GM19035 (cell line): ENCODE results near the gene OAF.

Experiments
- ATAC-seq: cut with Tn5 transposase; IDR thresholded peaks from one replicate; pipeline ENCODE4 v1.9.1; 2021; ENCODE audit not compliant: unreplicated experiment

Gene OAF

GRCh38 chr11:120201653-120202052 lies 9.2 kb upstream of the OAF start:
- ATAC-seq = no peak

GRCh38 chr11:120203626-120204025 lies 7.2 kb upstream of the OAF start:
- ATAC-seq = no peak

GRCh38 chr11:120205596-120206161 lies 5.2 kb upstream of the OAF start:
- no peak for ATAC-seq

GRCh38 chr11:120207512-120207911 lies 3.3 kb upstream of the OAF start:
- ATAC-seq = no peak

- ATAC-seq = no peak
Measured at GRCh38 chr11:120208001-120208441, 2.8 kb upstream of the OAF start.

- ATAC-seq = no peak
Measured at GRCh38 chr11:120208777-120209176, 2.1 kb upstream of the OAF start.

- no peak for ATAC-seq
Measured at GRCh38 chr11:120209746-120210625, 846 bp upstream of the OAF start.

GRCh38 chr11:120211522-120212258 lies 858 bp downstream of the OAF start:
- ATAC-seq = no peak

GRCh38 chr11:120212259-120212878 lies 1.5 kb downstream of the OAF start:
- ATAC-seq = no peak

- no peak for ATAC-seq
Measured at GRCh38 chr11:120212926-120213325, 2.1 kb downstream of the OAF start.

- no peak for ATAC-seq
Measured at GRCh38 chr11:120214581-120214980, 3.7 kb downstream of the OAF start.

GRCh38 chr11:120215634-120216033 lies 4.8 kb downstream of the OAF start:
- ATAC-seq = no peak

GRCh38 chr11:120216426-120217102 lies 5.7 kb downstream of the OAF start:
- no peak for ATAC-seq

GRCh38 chr11:120217526-120217925 lies 6.7 kb downstream of the OAF start:
- ATAC-seq = no peak

- no peak for ATAC-seq
Measured at GRCh38 chr11:120217941-120218694, 7.3 kb downstream of the OAF start.

GRCh38 chr11:120218695-120219033 lies 7.8 kb downstream of the OAF start:
- ATAC-seq = no peak

- no peak for ATAC-seq
Measured at GRCh38 chr11:120219232-120219937, 8.6 kb downstream of the OAF start.

- ATAC-seq = no peak
Measured at GRCh38 chr11:120219938-120220746, 9.3 kb downstream of the OAF start.

- ATAC-seq = no peak
Measured at GRCh38 chr11:120220747-120221037, 9.9 kb downstream of the OAF start.
